Activated CD4-positive, alpha-beta T cell treated with anti-CD3 and anti-CD28 coated beads, Interleukin-2, amount 10 ng/mL, durations not matched to agents 24 days and 14 days (primary cell): ENCODE data around the gene PRR12. TPM values are rescaled to one million over a fixed set of nuclear protein-coding genes. Genes with fewer than 3 reads are reported as not detected.

Experiments used
- DNase-seq: peaks from one replicate; pipeline ENCODE4 v3.0.0; 2022
- H3K27ac Mint-ChIP-seq: one replicate; pipeline ENCODE4 v1.8.0; 2022; ENCODE audit warnings: mild to moderate bottlenecking, mixed read lengths
- H3K27me3 Mint-ChIP-seq: one replicate; pipeline ENCODE4 v1.8.0; 2022; ENCODE audit warnings: mixed read lengths
- H3K36me3 Mint-ChIP-seq: one replicate; pipeline ENCODE4 v1.8.0; 2022; ENCODE audit warnings: low read depth, mild to moderate bottlenecking, mixed read lengths
- H3K4me1 Mint-ChIP-seq: one replicate; pipeline ENCODE4 v1.8.0; 2021; ENCODE audit warnings: mixed read lengths
- H3K4me3 Mint-ChIP-seq: one replicate; pipeline ENCODE4 v1.8.0; 2022; ENCODE audit warnings: mild to moderate bottlenecking, moderate library complexity, mixed read lengths
- H3K9me3 Mint-ChIP-seq: one replicate; pipeline ENCODE4 v1.8.0; 2021; ENCODE audit warnings: mixed read lengths
- intact Hi-C: fragments of 100-400 bp; cut with micrococcal nuclease; formaldehyde crosslinking; loops from one replicate; pipeline ENCODE4 v1.15.1; 2023
- total RNA-seq: library from RNA; stranded (reverse); gene quantifications from 2 replicates; pipeline ENCODE4 v1.2.3, GENCODE V29; 2022

The PRR12 gene
- total RNA-seq, 1 donor from 2014 or later, result 32.7 TPM

- intact Hi-C loops, result no loop called here
- Mint-ChIP-seq H3K36me3 (peaks cover 28% of the 10 kb centered on the region), H3K27me3 (no peaks in the 10 kb centered on the region), H3K4me3 (no peak overlapping the region), H3K9me3 (no peaks in the 10 kb centered on the region), H3K4me1 (peaks cover 39% of the 10 kb centered on the region), H3K27ac (no peak overlapping the region)
- peak; percentile 54 for DNase-seq
Observed at GRCh38 chr19:49573009-49573408, 18.0 kb upstream of the PRR12 start.

- intact Hi-C loops, result no loop called here
- no peak overlapping the region for H3K27ac Mint-ChIP-seq
Observed at GRCh38 chr19:49573425-49573824, 17.6 kb upstream of the PRR12 start.

GRCh38 chr19:49574206-49574755, 16.7 kb upstream of the PRR12 start:
- peaks cover 41% of the 10 kb centered on the region for H3K4me1 Mint-ChIP-seq
- H3K27ac Mint-ChIP-seq, result no peak overlapping the region
- no peak for DNase-seq
- H3K4me3 Mint-ChIP-seq, result no peak overlapping the region
- H3K36me3 Mint-ChIP-seq, result peaks cover 25% of the 10 kb centered on the region
- H3K9me3 Mint-ChIP-seq, result no peaks in the 10 kb centered on the region
- intact Hi-C loops, result no loop called here
- no peaks in the 10 kb centered on the region for H3K27me3 Mint-ChIP-seq

More at GRCh38 chr19:49573425-49573824, 17.6 kb upstream of the PRR12 start:
- Mint-ChIP-seq H3K9me3 (no peaks in the 10 kb centered on the region), H3K4me3 (no peak overlapping the region), H3K27me3 (no peaks in the 10 kb centered on the region), H3K4me1 (peaks cover 37% of the 10 kb centered on the region), H3K36me3 (peaks cover 24% of the 10 kb centered on the region)
- no peak for DNase-seq

GRCh38 chr19:49579193-49579592, 11.8 kb upstream of the PRR12 start:
- DNase-seq, result no peak
- Mint-ChIP-seq H3K4me3 (peak overlapping the region; percentile 97), H3K27ac (peak overlapping the region; percentile 60), H3K9me3 (no peaks in the 10 kb centered on the region), H3K4me1 (peaks cover 31% of the 10 kb centered on the region), H3K27me3 (peaks cover 3% of the 10 kb centered on the region), H3K36me3 (peaks cover 24% of the 10 kb centered on the region)
- intact Hi-C loops, result no loop called here

GRCh38 chr19:49579947-49580263, 11.1 kb upstream of the PRR12 start:
- peaks cover 20% of the 10 kb centered on the region for H3K36me3 Mint-ChIP-seq
- peaks cover 3% of the 10 kb centered on the region for H3K27me3 Mint-ChIP-seq

GRCh38 chr19:49580264-49581006, 10.5 kb upstream of the PRR12 start, which contains the start of gene NOSIP:
NOSIP (minus strand) TSS chr19:49580556; CDS start chr19:49560691, 19,865 bp downstream.
- Mint-ChIP-seq H3K4me1 (peaks cover 25% of the 10 kb centered on the region), H3K27me3 (peaks cover 3% of the 10 kb centered on the region), H3K9me3 (no peaks in the 10 kb centered on the region), H3K4me3 (peak within 1 kb of the TSS; percentile 97), H3K36me3 (peaks cover 16% of the 10 kb centered on the region), H3K27ac (peak within 1 kb of the TSS; percentile 93)
- peak; percentile 99 for DNase-seq
- intact Hi-C loops, result loop anchor here (1.0 kb wide), 1 partner anchor 10 kb away; no protein-coding TSS in a partner anchor

More at GRCh38 chr19:49579947-49580263, 11.1 kb upstream of the PRR12 start:
- peak overlapping the region; percentile 93 for H3K27ac Mint-ChIP-seq
- H3K4me1 Mint-ChIP-seq, result peaks cover 28% of the 10 kb centered on the region
- no peaks in the 10 kb centered on the region for H3K9me3 Mint-ChIP-seq
- DNase-seq, result peak; percentile 72
- H3K4me3 Mint-ChIP-seq, result peak overlapping the region; percentile 97
- intact Hi-C loops, result loop anchor here (1.0 kb wide), 1 partner anchor 10 kb away; no protein-coding TSS in a partner anchor

- H3K4me3 Mint-ChIP-seq, result peak within 1 kb of the TSS; percentile 97
- intact Hi-C loops, result no loop called here
- peaks cover 3% of the 10 kb centered on the region for H3K27me3 Mint-ChIP-seq
- no peak for DNase-seq
- no peaks in the 10 kb centered on the region for H3K9me3 Mint-ChIP-seq
- H3K4me1 Mint-ChIP-seq, result peaks cover 25% of the 10 kb centered on the region
- H3K36me3 Mint-ChIP-seq, result peaks cover 15% of the 10 kb centered on the region
- peak within 1 kb of the TSS; percentile 93 for H3K27ac Mint-ChIP-seq
Observed at GRCh38 chr19:49581007-49581508, 9.9 kb upstream of the PRR12 start, which contains the start of gene PRRG2. PRRG2 (plus strand) TSS chr19:49581316; CDS start chr19:49583220, 1,904 bp downstream.

- Mint-ChIP-seq H3K27me3 (peaks cover 5% of the 10 kb centered on the region), H3K4me3 (no peak overlapping the region), H3K9me3 (no peaks in the 10 kb centered on the region), H3K27ac (no peak overlapping the region), H3K4me1 (peaks cover 19% of the 10 kb centered on the region), H3K36me3 (peaks cover 5% of the 10 kb centered on the region)
- intact Hi-C loops, result no loop called here
- no peak for DNase-seq
Observed at GRCh38 chr19:49583239-49583638, 7.7 kb upstream of the PRR12 start.

- Mint-ChIP-seq H3K4me1 (peaks cover 16% of the 10 kb centered on the region), H3K4me3 (no peak overlapping the region), H3K27me3 (peaks cover 14% of the 10 kb centered on the region), H3K27ac (no peak overlapping the region), H3K9me3 (no peaks in the 10 kb centered on the region), H3K36me3 (peaks cover 3% of the 10 kb centered on the region)
- intact Hi-C loops, result no loop called here
- no peak for DNase-seq
Observed at GRCh38 chr19:49585023-49585422, 6.0 kb upstream of the PRR12 start.

GRCh38 chr19:49587227-49587626, 3.8 kb upstream of the PRR12 start:
- peaks cover 11% of the 10 kb centered on the region for H3K4me1 Mint-ChIP-seq
- DNase-seq, result no peak
- intact Hi-C loops, result no loop called here
- H3K27ac Mint-ChIP-seq, result no peak overlapping the region
- H3K36me3 Mint-ChIP-seq, result no peaks in the 10 kb centered on the region
- H3K9me3 Mint-ChIP-seq, result no peaks in the 10 kb centered on the region
- H3K27me3 Mint-ChIP-seq, result peaks cover 11% of the 10 kb centered on the region
- no peak overlapping the region for H3K4me3 Mint-ChIP-seq

GRCh38 chr19:49588365-49589122, 2.4 kb upstream of the PRR12 start:
- Mint-ChIP-seq H3K27me3 (peaks cover 11% of the 10 kb centered on the region), H3K36me3 (peaks cover 2% of the 10 kb centered on the region), H3K9me3 (no peaks in the 10 kb centered on the region), H3K4me1 (peaks cover 23% of the 10 kb centered on the region), H3K27ac (peak overlapping the region; percentile 46), H3K4me3 (peak overlapping the region; percentile 14)
- peak; percentile 75 for DNase-seq
- intact Hi-C loops, result no loop called here

GRCh38 chr19:49589502-49589905, 1.5 kb upstream of the PRR12 start:
- Mint-ChIP-seq H3K9me3 (no peaks in the 10 kb centered on the region), H3K36me3 (peaks cover 11% of the 10 kb centered on the region), H3K4me1 (peaks cover 30% of the 10 kb centered on the region), H3K27me3 (peaks cover 11% of the 10 kb centered on the region), H3K27ac (peak overlapping the region; percentile 60), H3K4me3 (no peak overlapping the region)
- intact Hi-C loops, result no loop called here
- DNase-seq, result no peak

GRCh38 chr19:49590071-49590970, 661 bp upstream of the PRR12 start:
- peak overlapping the region; percentile 88 for H3K4me3 Mint-ChIP-seq
- peaks cover 30% of the 10 kb centered on the region for H3K4me1 Mint-ChIP-seq
- intact Hi-C loops, result loop anchor here (1.0 to 5.0 kb wide), 7 partner anchors 10 to 337 kb away; partner anchors contain the start of genes AP2A1, ATF5, BCL2L12 and IRF3
- no peaks in the 10 kb centered on the region for H3K9me3 Mint-ChIP-seq
- peaks cover 11% of the 10 kb centered on the region for H3K27me3 Mint-ChIP-seq
- H3K36me3 Mint-ChIP-seq, result peaks cover 13% of the 10 kb centered on the region
- H3K27ac Mint-ChIP-seq, result peak overlapping the region; percentile 67
- DNase-seq, result peak; percentile 98
